HepG2 (cell line): ENCODE results near the gene ACP2. TPM values are rescaled to one million over a fixed set of nuclear protein-coding genes. Genes with fewer than 3 reads are reported as not detected.

Source experiments
- ARHGAP35 ChIP-seq: sonication (generic); formaldehyde crosslinking; IDR thresholded peaks from 2 replicates; pipeline ENCODE4 v1.9.0; 2022; ENCODE audit warnings: mild to moderate bottlenecking, inconsistent platforms, moderate library complexity, missing genetic modification reagents, borderline replicate concordance
- ATRX ChIP-seq: sonication (generic); formaldehyde crosslinking; IDR thresholded peaks from 2 replicates; pipeline ENCODE4 v1.4.0; 2020; ENCODE audit warnings: missing genetic modification reagents, borderline replicate concordance
- FOXA1 ChIP-seq, 2 experiments: fragments of 450-650 bp in 1 of 2; sonication (generic) in 1 of 2; formaldehyde crosslinking in 1 of 2; IDR thresholded peaks; 2 replicates each; pipeline versions ENCODE4 v1.4.0 to v1.6.1; 2016 to 2020; ENCODE audit warnings: missing genetic modification reagents in 1 of 2
- HIVEP1 ChIP-seq: sonication (generic); formaldehyde crosslinking; IDR thresholded peaks from 2 replicates; pipeline ENCODE4 v1.4.0; 2020; ENCODE audit warnings: mild to moderate bottlenecking, missing genetic modification reagents
- HNF4A ChIP-seq: sonication (generic); formaldehyde crosslinking; IDR thresholded peaks from 2 replicates; pipeline ENCODE4 v1.4.0; 2020; ENCODE audit warnings: missing genetic modification reagents
- PRMT3 ChIP-seq: sonication (generic); formaldehyde crosslinking; IDR thresholded peaks from 2 replicates; pipeline ENCODE4 v1.8.1; 2022; ENCODE audit warnings: low read depth, mild to moderate bottlenecking, moderate library complexity, missing genetic modification reagents, borderline replicate concordance
- ZFP1 ChIP-seq: IDR thresholded peaks from 2 replicates; pipeline ENCODE4 v1.6.1; 2016
- ZFP37 ChIP-seq: sonication (generic); formaldehyde crosslinking; IDR thresholded peaks from 2 replicates; pipeline ENCODE4 v1.4.0; 2020; ENCODE audit warnings: missing genetic modification reagents, borderline replicate concordance
- ZNF3 ChIP-seq: IDR thresholded peaks from 2 replicates; pipeline ENCODE4 v1.7.0; 2017; ENCODE audit warnings: inconsistent platforms
- ZNF30 ChIP-seq: sonication (generic); formaldehyde crosslinking; IDR thresholded peaks from 2 replicates; pipeline ENCODE4 v1.5.0; 2020; ENCODE audit warnings: mild to moderate bottlenecking, missing genetic modification reagents
- ZNF44 ChIP-seq: sonication (generic); formaldehyde crosslinking; IDR thresholded peaks from 2 replicates; pipeline ENCODE4 v1.5.1; 2020; ENCODE audit warnings: mild to moderate bottlenecking, missing genetic modification reagents
- ZNF615 ChIP-seq: sonication (generic); formaldehyde crosslinking; IDR thresholded peaks from 2 replicates; pipeline ENCODE4 v1.5.0; 2020; ENCODE audit warnings: mild to moderate bottlenecking, missing genetic modification reagents, borderline replicate concordance
- polyA plus RNA-seq, 8 experiments: library from polyadenylated mRNA; depleted of rRNA in 3 of 8; stranded (reverse) in 7 of 8; unstranded in 1 of 8; fragments of >200 nt; fragmentation: Illumina TruSeq in 4 of 8; extraction: Trizol in 4 of 8; gene quantifications; 2 replicates each; pipeline versions ENCODE4 v1.2.1 to v1.2.3, GENCODE V29; 2011 to 2016; ENCODE audit warnings: low read depth in 4 of 8, missing spikeins in 1 of 8, mixed read lengths in 1 of 8; ENCODE audit not compliant: insufficient read depth in 1 of 8
- total RNA-seq, 5 experiments: library from RNA; depleted of rRNA; stranded (reverse); fragments of >200 nt; fragmentation: Illumina TruSeq; extraction: Trizol; gene quantifications; 2 replicates each; pipeline ENCODE4 v1.2.3, GENCODE V29; 2016; ENCODE audit warnings: low read depth in 1 of 5
- TF ChIP-seq, protein P1 (sequence below), 2 experiments: IDR thresholded peaks; 2 replicates each; pipeline ENCODE4 v1.6.1; 2011 to 2012; ENCODE audit warnings: low read length in 2 of 2, borderline replicate concordance in 1 of 2, low read depth in 1 of 2, mild to moderate bottlenecking in 1 of 2, moderate library complexity in 1 of 2
- TF ChIP-seq, protein P2 (sequence below): sonication (generic); formaldehyde crosslinking; IDR thresholded peaks from 2 replicates; pipeline ENCODE4 v1.8.0; 2022; ENCODE audit warnings: low read depth, missing genetic modification reagents
- TF ChIP-seq, protein P3 (sequence below): sonication (generic); formaldehyde crosslinking; IDR thresholded peaks from 2 replicates; pipeline ENCODE4 v1.4.0; 2020; ENCODE audit warnings: missing genetic modification reagents, mild to moderate bottlenecking, borderline replicate concordance

The ACP2 gene
- total and polyA plus RNA-seq, 2 of the 13 experiments (the other 11 are each of a cell fraction or from before 2014, with no cell fraction given) = 17.7 to 20.2 TPM

DNA sequence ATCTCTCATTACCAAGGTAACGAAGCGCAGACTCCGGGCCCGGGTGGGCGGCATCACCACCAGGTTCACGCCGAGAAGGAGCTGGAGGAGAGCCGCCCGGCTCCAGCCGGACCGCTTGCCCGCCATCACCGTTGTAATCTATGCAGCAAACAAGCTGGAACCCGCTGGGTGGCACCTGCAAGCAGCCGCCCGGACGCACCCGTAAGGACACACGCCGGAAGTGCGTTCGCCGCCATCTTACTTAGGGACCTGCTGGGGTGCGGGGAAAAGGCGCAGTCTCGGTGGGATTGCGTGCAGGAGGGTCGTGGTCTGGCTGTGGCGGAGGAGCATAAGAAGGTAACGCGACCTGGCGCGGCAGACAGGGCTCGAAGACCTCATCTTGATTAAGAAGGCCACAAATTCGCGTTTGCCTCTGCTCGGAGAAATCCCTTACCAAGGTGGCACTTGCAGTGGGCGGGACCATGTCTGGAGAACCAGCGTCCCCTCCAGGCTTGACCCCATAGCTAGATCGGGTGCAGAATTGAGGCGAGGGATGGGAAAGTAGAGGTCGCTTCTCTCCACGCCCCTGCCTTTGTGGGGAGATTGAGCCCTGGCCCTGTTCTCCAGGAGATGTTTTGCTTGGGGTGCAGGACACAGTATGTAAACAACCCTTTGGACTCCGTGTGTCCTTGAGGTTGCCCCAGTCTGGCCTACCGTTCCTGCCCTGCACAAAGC is at the start of gene ACP2 (continued):
- TF ChIP-seq FOXA1 (IDR thresholded peaks at IDR 0.05) (0 out of 2 replicates have a peak, but pooled peaks have one; percentile 7), FOXA1 (CRISPR knock-in tag; IDR thresholded peaks at IDR 0.05) (peak; percentile 91), ZNF3 (no peak; the same call in none of the 2 replicates), HNF4A (peak; percentile 84), ZNF615 (CRISPR knock-in tag) (peak; percentile 91; the same call in 1 of the 2 replicates), HIVEP1 (CRISPR knock-in tag) (peak; percentile 85), PRMT3 (CRISPR knock-in tag) (peak; percentile 68; the same call in 1 of the 2 replicates), ZFP37 (peak; percentile 78; the same call in 1 of the 2 replicates), ZFP1 (CRISPR knock-in tag) (peak; percentile 56; the same call in 1 of the 2 replicates), ZNF30 (CRISPR knock-in tag) (no peak), ZNF44 (peak; percentile 88), ARHGAP35 (CRISPR knock-in tag) (peak; percentile 88; the same call in 1 of the 2 replicates), ATRX (CRISPR knock-in tag) (no peak)
- TF ChIP-seq, protein P1, sequence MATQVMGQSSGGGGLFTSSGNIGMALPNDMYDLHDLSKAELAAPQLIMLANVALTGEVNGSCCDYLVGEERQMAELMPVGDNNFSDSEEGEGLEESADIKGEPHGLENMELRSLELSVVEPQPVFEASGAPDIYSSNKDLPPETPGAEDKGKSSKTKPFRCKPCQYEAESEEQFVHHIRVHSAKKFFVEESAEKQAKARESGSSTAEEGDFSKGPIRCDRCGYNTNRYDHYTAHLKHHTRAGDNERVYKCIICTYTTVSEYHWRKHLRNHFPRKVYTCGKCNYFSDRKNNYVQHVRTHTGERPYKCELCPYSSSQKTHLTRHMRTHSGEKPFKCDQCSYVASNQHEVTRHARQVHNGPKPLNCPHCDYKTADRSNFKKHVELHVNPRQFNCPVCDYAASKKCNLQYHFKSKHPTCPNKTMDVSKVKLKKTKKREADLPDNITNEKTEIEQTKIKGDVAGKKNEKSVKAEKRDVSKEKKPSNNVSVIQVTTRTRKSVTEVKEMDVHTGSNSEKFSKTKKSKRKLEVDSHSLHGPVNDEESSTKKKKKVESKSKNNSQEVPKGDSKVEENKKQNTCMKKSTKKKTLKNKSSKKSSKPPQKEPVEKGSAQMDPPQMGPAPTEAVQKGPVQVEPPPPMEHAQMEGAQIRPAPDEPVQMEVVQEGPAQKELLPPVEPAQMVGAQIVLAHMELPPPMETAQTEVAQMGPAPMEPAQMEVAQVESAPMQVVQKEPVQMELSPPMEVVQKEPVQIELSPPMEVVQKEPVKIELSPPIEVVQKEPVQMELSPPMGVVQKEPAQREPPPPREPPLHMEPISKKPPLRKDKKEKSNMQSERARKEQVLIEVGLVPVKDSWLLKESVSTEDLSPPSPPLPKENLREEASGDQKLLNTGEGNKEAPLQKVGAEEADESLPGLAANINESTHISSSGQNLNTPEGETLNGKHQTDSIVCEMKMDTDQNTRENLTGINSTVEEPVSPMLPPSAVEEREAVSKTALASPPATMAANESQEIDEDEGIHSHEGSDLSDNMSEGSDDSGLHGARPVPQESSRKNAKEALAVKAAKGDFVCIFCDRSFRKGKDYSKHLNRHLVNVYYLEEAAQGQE (IDR thresholded peaks at IDR 0.05; ENCODE audit: borderline replicate concordance in 1 of 2, low read depth in 1 of 2, low read length in 2 of 2) = peak in 1 of 2 experiments; percentile 82; a peak in 2 of 4 replicates
- TF ChIP-seq, protein P2, sequence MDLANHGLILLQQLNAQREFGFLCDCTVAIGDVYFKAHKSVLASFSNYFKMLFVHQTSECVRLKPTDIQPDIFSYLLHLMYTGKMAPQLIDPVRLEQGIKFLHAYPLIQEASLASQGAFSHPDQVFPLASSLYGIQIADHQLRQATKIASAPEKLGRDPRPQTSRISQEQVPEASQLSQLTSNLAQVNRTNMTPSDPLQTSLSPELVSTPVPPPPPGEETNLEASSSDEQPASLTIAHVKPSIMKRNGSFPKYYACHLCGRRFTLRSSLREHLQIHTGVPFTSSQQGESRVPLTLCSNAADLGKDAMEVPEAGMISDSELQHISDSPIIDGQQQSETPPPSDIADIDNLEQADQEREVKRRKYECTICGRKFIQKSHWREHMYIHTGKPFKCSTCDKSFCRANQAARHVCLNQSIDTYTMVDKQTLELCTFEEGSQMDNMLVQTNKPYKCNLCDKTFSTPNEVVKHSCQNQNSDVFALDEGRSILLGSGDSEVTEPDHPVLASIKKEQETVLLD (CRISPR knock-in tag) = peak; percentile 79
- TF ChIP-seq, protein P3, sequence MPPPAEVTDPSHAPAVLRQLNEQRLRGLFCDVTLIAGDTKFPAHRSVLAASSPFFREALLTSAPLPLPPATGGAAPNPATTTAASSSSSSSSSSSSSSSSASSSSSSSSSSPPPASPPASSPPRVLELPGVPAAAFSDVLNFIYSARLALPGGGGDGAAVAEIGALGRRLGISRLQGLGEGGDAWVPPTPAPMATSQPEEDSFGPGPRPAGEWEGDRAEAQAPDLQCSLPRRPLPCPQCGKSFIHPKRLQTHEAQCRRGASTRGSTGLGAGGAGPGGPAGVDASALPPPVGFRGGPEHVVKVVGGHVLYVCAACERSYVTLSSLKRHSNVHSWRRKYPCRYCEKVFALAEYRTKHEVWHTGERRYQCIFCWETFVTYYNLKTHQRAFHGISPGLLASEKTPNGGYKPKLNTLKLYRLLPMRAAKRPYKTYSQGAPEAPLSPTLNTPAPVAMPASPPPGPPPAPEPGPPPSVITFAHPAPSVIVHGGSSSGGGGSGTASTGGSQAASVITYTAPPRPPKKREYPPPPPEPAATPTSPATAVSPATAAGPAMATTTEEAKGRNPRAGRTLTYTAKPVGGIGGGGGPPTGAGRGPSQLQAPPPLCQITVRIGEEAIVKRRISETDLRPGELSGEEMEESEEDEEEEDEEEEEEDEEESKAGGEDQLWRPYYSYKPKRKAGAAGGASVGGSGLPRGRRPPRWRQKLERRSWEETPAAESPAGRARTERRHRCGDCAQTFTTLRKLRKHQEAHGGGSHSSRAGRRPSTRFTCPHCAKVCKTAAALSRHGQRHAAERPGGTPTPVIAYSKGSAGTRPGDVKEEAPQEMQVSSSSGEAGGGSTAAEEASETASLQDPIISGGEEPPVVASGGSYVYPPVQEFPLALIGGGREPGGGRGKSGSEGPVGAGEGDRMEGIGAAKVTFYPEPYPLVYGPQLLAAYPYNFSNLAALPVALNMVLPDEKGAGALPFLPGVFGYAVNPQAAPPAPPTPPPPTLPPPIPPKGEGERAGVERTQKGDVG (CRISPR knock-in tag) = peak; percentile 87
